ENCODE data around the gene PYHIN1.

- TF ChIP-seq, protein P1, sequence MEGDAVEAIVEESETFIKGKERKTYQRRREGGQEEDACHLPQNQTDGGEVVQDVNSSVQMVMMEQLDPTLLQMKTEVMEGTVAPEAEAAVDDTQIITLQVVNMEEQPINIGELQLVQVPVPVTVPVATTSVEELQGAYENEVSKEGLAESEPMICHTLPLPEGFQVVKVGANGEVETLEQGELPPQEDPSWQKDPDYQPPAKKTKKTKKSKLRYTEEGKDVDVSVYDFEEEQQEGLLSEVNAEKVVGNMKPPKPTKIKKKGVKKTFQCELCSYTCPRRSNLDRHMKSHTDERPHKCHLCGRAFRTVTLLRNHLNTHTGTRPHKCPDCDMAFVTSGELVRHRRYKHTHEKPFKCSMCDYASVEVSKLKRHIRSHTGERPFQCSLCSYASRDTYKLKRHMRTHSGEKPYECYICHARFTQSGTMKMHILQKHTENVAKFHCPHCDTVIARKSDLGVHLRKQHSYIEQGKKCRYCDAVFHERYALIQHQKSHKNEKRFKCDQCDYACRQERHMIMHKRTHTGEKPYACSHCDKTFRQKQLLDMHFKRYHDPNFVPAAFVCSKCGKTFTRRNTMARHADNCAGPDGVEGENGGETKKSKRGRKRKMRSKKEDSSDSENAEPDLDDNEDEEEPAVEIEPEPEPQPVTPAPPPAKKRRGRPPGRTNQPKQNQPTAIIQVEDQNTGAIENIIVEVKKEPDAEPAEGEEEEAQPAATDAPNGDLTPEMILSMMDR (IDR thresholded peaks at IDR 0.05 in 4 of 5, conservative IDR thresholded peaks at IDR 0.05 in 1 of 5): no peak
- no peak for TF ChIP-seq POLR2A (IDR thresholded peaks at IDR 0.05)
Measured at GRCh38 chr1:159000625-159001024, 69.3 kb downstream of the PYHIN1 start.

Data from gastrocnemius medialis (tissue), 4 donors.